GM18858 (cell line): ENCODE results near the gene CSRNP3.
A peak's percentile ranks its signal among the peaks of the same experiment; 100 is the strongest.

ENCODE experiments used
- ATAC-seq: cut with Tn5 transposase; IDR thresholded peaks from one replicate; pipeline ENCODE4 v1.9.1; 2021; ENCODE audit not compliant: unreplicated experiment

Gene CSRNP3

GRCh38 chr2:165469417-165469816 is at the start of gene CSRNP3:
TSS of gene CSRNP3 (plus strand) at chr2:165469698. CDS start at chr2:165595066, 125,368 bp downstream.
- no peak for ATAC-seq

- no peak for ATAC-seq
Observed at GRCh38 chr2:165420231-165420630, 49.3 kb upstream of the CSRNP3 start.

- no peak for ATAC-seq
Observed at GRCh38 chr2:165423081-165423480, 46.4 kb upstream of the CSRNP3 start.

- ATAC-seq: no peak
Observed at GRCh38 chr2:165425556-165425955, 43.9 kb upstream of the CSRNP3 start.

GRCh38 chr2:165427686-165428085 is 41.8 kb upstream of the CSRNP3 start:
- ATAC-seq: no peak

- no peak for ATAC-seq
Observed at GRCh38 chr2:165428926-165429325, 40.6 kb upstream of the CSRNP3 start.

- no peak for ATAC-seq
Observed at GRCh38 chr2:165431014-165431413, 38.5 kb upstream of the CSRNP3 start.

- ATAC-seq: no peak
Observed at GRCh38 chr2:165432234-165432966, 37.1 kb upstream of the CSRNP3 start.

- no peak for ATAC-seq
Observed at GRCh38 chr2:165434865-165435496, 34.5 kb upstream of the CSRNP3 start.

- ATAC-seq: no peak
Observed at GRCh38 chr2:165435611-165436010, 33.9 kb upstream of the CSRNP3 start.

- peak; percentile 61 for ATAC-seq
Observed at GRCh38 chr2:165436559-165436958, 32.9 kb upstream of the CSRNP3 start.

- no peak for ATAC-seq
Observed at GRCh38 chr2:165440367-165440766, 29.1 kb upstream of the CSRNP3 start.

- no peak for ATAC-seq
Observed at GRCh38 chr2:165443511-165443910, 26.0 kb upstream of the CSRNP3 start.

GRCh38 chr2:165448406-165448805 is 21.1 kb upstream of the CSRNP3 start:
- no peak for ATAC-seq

- ATAC-seq: no peak
Observed at GRCh38 chr2:165450156-165450555, 19.3 kb upstream of the CSRNP3 start.

GRCh38 chr2:165452327-165452726 is 17.2 kb upstream of the CSRNP3 start:
- ATAC-seq: no peak

- ATAC-seq: no peak
Observed at GRCh38 chr2:165453561-165454094, 15.9 kb upstream of the CSRNP3 start.

GRCh38 chr2:165454905-165455304 is 14.6 kb upstream of the CSRNP3 start:
- ATAC-seq: no peak

- ATAC-seq: no peak
Observed at GRCh38 chr2:165456027-165456426, 13.5 kb upstream of the CSRNP3 start.

GRCh38 chr2:165462443-165462842 is 7.1 kb upstream of the CSRNP3 start:
- no peak for ATAC-seq

- ATAC-seq: no peak
Observed at GRCh38 chr2:165466386-165466785, 3.1 kb upstream of the CSRNP3 start.

- ATAC-seq: no peak
Observed at GRCh38 chr2:165467921-165468320, 1.6 kb upstream of the CSRNP3 start.
